B cell (primary cell): ENCODE measurements around the gene ZFP36L1. TPM values are rescaled to one million over a fixed set of nuclear protein-coding genes. Genes with fewer than 3 reads are reported as not detected.

Experiments
- ATAC-seq: fragments of 200-7000 bp; cut with Tn5 transposase; one replicate; pipeline ENCODE4 v1.10.0; 2021; ENCODE audit warnings: low read depth, mild to moderate bottlenecking, moderate number of reproducible peaks, moderate library complexity
- CTCF ChIA-PET: fragments of 350-600 bp; sonication (Branson Sonifier 250); formaldehyde crosslinking; loops from one replicate; lab custom pipeline; 2021; ENCODE audit warnings: antibody characterized with exemption, inconsistent platforms; lab: Charles Lee
- POLR2A ChIA-PET: fragments of 350-600 bp; sonication (Branson Sonifier 250); formaldehyde crosslinking; loops from one replicate; lab custom pipeline; 2021; ENCODE audit warnings: antibody characterized with exemption; lab: Charles Lee
- DNase-seq: peaks from one replicate; pipeline ENCODE4 v3.0.0; 2013
- H2AFZ ChIP-seq: 2 replicates; pipeline ENCODE4 v1.6.1; 2012; ENCODE audit warnings: mild to moderate bottlenecking, low read depth, low read length; ENCODE audit not compliant: insufficient read depth, poor library complexity, severe bottlenecking
- H3K27ac ChIP-seq, 2 donors: 1 replicate in 1 of 2; 2 replicates in 1 of 2; pipeline ENCODE4 v1.5.1; 2012 to 2013; ENCODE audit warnings: low read length in 2 of 2, mild to moderate bottlenecking in 2 of 2, moderate library complexity in 1 of 2
- H3K27me3 ChIP-seq, 4 experiments: fragments of 200-600 bp in 1 of 4; sonication (generic) in 1 of 4; replicated peaks in 1 of 4; 1 replicate in 2 of 4; 2 replicates in 2 of 4; pipeline versions ENCODE4 v1.6.1 to v1.7.0; 2013 to 2016; ENCODE audit warnings: low read length in 3 of 4, mild to moderate bottlenecking in 2 of 4, mixed read lengths in 1 of 4, moderate library complexity in 1 of 4; ENCODE audit not compliant: insufficient read depth in 4 of 4, control insufficient read depth in 3 of 4; ENCODE audit errors: control extremely low read depth in 1 of 4
- H3K36me3 ChIP-seq, 2 experiments: replicated peaks in 1 of 2; 1 replicate in 1 of 2; 2 replicates in 1 of 2; pipeline versions ENCODE4 v1.6.1 to v1.7.1; 2013; ENCODE audit warnings: low read length in 1 of 2; ENCODE audit not compliant: insufficient read depth in 2 of 2, control insufficient read depth in 1 of 2; ENCODE audit errors: control extremely low read depth in 1 of 2, extremely low read depth in 1 of 2
- H3K4me1 ChIP-seq, 2 donors: fragments of 200-600 bp in 1 of 2; sonication (generic) in 1 of 2; 1 replicate in 1 of 2; 2 replicates in 1 of 2; pipeline versions ENCODE4 v1.5.1 to v1.6.1; 2013 to 2017; ENCODE audit warnings: low read length in 2 of 2; ENCODE audit not compliant: control insufficient read depth in 2 of 2, insufficient read depth in 2 of 2
- H3K4me2 ChIP-seq: replicated peaks from 2 replicates; pipeline ENCODE3; 2012; ENCODE audit warnings: mild to moderate bottlenecking, low read depth, low read length; ENCODE audit not compliant: poor library complexity, severe bottlenecking
- H3K4me3 ChIP-seq, 5 experiments: fragments of 200-600 bp in 1 of 5; sonication (generic) in 1 of 5; 1 replicate in 3 of 5; 2 replicates in 2 of 5; pipeline versions ENCODE4 v1.5.1 to v1.7.0; 2011 to 2016; ENCODE audit warnings: low read length in 4 of 5, mild to moderate bottlenecking in 4 of 5, low read depth in 2 of 5, control low read depth in 1 of 5, moderate library complexity in 1 of 5; ENCODE audit not compliant: insufficient read depth in 1 of 5; ENCODE audit errors: control extremely low read depth in 1 of 5, extremely low read depth in 1 of 5
- H3K79me2 ChIP-seq: fragments of 200-600 bp; sonication (generic); one replicate; pipeline ENCODE4 v1.6.0; 2016; ENCODE audit warnings: low read length; ENCODE audit not compliant: control insufficient read depth, insufficient read depth
- H3K9ac ChIP-seq: fragments of 200-600 bp; sonication (generic); 2 replicates; pipeline ENCODE4 v1.6.1; 2017; ENCODE audit warnings: mild to moderate bottlenecking, low read length, moderate library complexity
- H3K9me3 ChIP-seq, 3 donors: one replicate each; pipeline versions ENCODE4 v1.6.1 to v1.7.1; 2013; ENCODE audit warnings: low read length in 2 of 3; ENCODE audit not compliant: control insufficient read depth in 2 of 3, insufficient read depth in 1 of 3; ENCODE audit errors: control extremely low read depth in 1 of 3
- H4K20me1 ChIP-seq: 2 replicates; pipeline ENCODE4 v1.6.0; 2012; ENCODE audit warnings: mild to moderate bottlenecking, low read length; ENCODE audit not compliant: insufficient read depth, control insufficient read depth, poor library complexity, severe bottlenecking
- H3K27ac Mint-ChIP-seq: one replicate; pipeline ENCODE4 v1.8.0; 2021; ENCODE audit warnings: mixed read lengths
- H3K27me3 Mint-ChIP-seq: one replicate; pipeline ENCODE4 v1.8.0; 2021; ENCODE audit warnings: mixed read lengths
- H3K4me1 Mint-ChIP-seq: one replicate; pipeline ENCODE4 v1.8.0; 2021; ENCODE audit warnings: mixed read lengths
- H3K4me3 Mint-ChIP-seq: one replicate; pipeline ENCODE4 v1.8.0; 2021; ENCODE audit warnings: mixed read lengths
- H3K9me3 Mint-ChIP-seq: one replicate; pipeline ENCODE4 v1.8.0; 2022; ENCODE audit warnings: mixed read lengths; ENCODE audit not compliant: insufficient read depth
- CTCF ChIP-seq: fragments of 200-600 bp; IDR thresholded peaks from one replicate; pipeline ENCODE4 v1.8.0; 2022; ENCODE audit warnings: antibody characterized with exemption, mild to moderate bottlenecking
- EZH2 ChIP-seq: IDR thresholded peaks from 2 replicates; pipeline ENCODE4 v1.6.1; 2012; ENCODE audit warnings: borderline replicate concordance, low read depth, mild to moderate bottlenecking, moderate library complexity, low read length; ENCODE audit not compliant: insufficient read depth, poor library complexity, severe bottlenecking
- WGBS: methylation state at CpG from one replicate; pipeline ENCODE4 v1.1.5; 2013; ENCODE audit warnings: missing lambda C conversion rate; ENCODE audit not compliant: insufficient coverage; 5-methylcytosine and 5-hydroxymethylcytosine counted together
- intact Hi-C: fragments of 100-400 bp; cut with micrococcal nuclease; formaldehyde crosslinking; loops from one replicate; pipeline ENCODE4 v1.10.0; 2022
- polyA plus RNA-seq: library from polyadenylated mRNA; depleted of rRNA; stranded (reverse); fragments of >200 nt; gene quantifications from 2 replicates; pipeline ENCODE4 v1.2.3, GENCODE V29; 2012
- total RNA-seq, 2 donors: library from RNA; stranded (reverse); fragments of 120-200 nt in 1 of 2; gene quantifications; 1 replicate in 1 of 2; 2 replicates in 1 of 2; pipeline versions ENCODE4 v1.2.3 to v1.2.4, GENCODE V29; 2013 to 2022

Gene ZFP36L1
- total and polyA plus RNA-seq, 2 donors (not counting 1 experiment from before 2014, with no cell fraction given): 572 to 983 TPM

- no peak for ATAC-seq
- peak overlapping the region; percentile 48 for H3K27ac Mint-ChIP-seq
These were observed 11.5 kb downstream of the ZFP36L1 start for GRCh38 chr14:68781161-68782021.

More at GRCh38 chr14:68781161-68782021, 11.5 kb downstream of the ZFP36L1 start:
- POLR2A ChIA-PET: interaction anchor here (0.7 kb wide), 1 partner anchor 12 kb away, joined by 5 read pairs; the partner anchor contains the start of gene ZFP36L1
- no peak for DNase-seq
- Histone ChIP-seq H3K27ac (peak overlapping the region in 1 of 2 donors; percentile 9), H3K9me3 (no peaks in the 10 kb centered on the region), H2AFZ (peak overlapping the region; percentile 44), H3K4me1 (peaks cover 12 to 33% of the 10 kb centered on the region in 2 donors), H3K79me2 (no peaks in the 10 kb centered on the region), H4K20me1 (peaks cover 7% of the 10 kb centered on the region), H3K27me3 (no peaks in the 10 kb centered on the region), H3K4me2 (peak overlapping the region; percentile 12), H3K36me3 (peaks cover 0 to 2% of the 10 kb centered on the region in 2 experiments), H3K9ac (no peak overlapping the region), H3K4me3 (no peak overlapping the region)
- WGBS: 69% methylated on average over 6 of the region's 14 CpGs
- TF ChIP-seq CTCF (no peak), EZH2 (no peak)
- CTCF ChIA-PET: interaction anchor here (1.2 to 16.1 kb wide), 2 partner anchors 530 to 837 kb away, joined by 3 to 252 read pairs; no protein-coding TSS in a partner anchor
- Mint-ChIP-seq H3K4me1 (peaks cover 37% of the 10 kb centered on the region), H3K27me3 (no peaks in the 10 kb centered on the region), H3K4me3 (no peak overlapping the region), H3K9me3 (no peaks in the 10 kb centered on the region)
- intact Hi-C loops: no loop called here
